GM23338 (cell line): ENCODE data around the gene UQCC2. TPM values are rescaled to one million over a fixed set of nuclear protein-coding genes. Genes with fewer than 3 reads are reported as not detected.

Source experiments
- ATAC-seq: fragments of 200-7000 bp; cut with Tn5 transposase; 3 replicates; pipeline ENCODE4 v1.9.1; 2020
- DNase-seq: peaks from one replicate; pipeline ENCODE4 v3.0.0-alpha.2; 2015; ENCODE audit warnings: low spot score
- H2AFZ ChIP-seq: fragments of 200-600 bp; sonication (generic); 2 replicates; pipeline ENCODE4 v1.8.0; 2016; ENCODE audit warnings: antibody characterized with exemption, mild to moderate bottlenecking, moderate library complexity
- H3F3A ChIP-seq: fragments of 200-600 bp; sonication (generic); replicated peaks from 2 replicates; pipeline ENCODE4 v1.8.0; 2017; ENCODE audit warnings: antibody characterized with exemption, mixed run types, low read depth
- H3K27ac ChIP-seq: fragments of 200-600 bp; sonication (generic); 2 replicates; pipeline ENCODE4 v1.6.1; 2016; ENCODE audit warnings: low read depth
- H3K27me3 ChIP-seq: fragments of 200-600 bp; sonication (generic); 2 replicates; pipeline ENCODE4 v1.8.0; 2016; ENCODE audit warnings: mild to moderate bottlenecking, mixed run types, moderate library complexity; ENCODE audit not compliant: insufficient read depth
- H3K36me3 ChIP-seq: fragments of 200-600 bp; sonication (generic); 2 replicates; pipeline ENCODE4 v1.8.0; 2016; ENCODE audit warnings: mild to moderate bottlenecking; ENCODE audit not compliant: insufficient read depth
- H3K4me1 ChIP-seq: fragments of 200-600 bp; sonication (generic); 2 replicates; pipeline ENCODE4 v1.8.0; 2016; ENCODE audit warnings: mild to moderate bottlenecking, moderate library complexity; ENCODE audit not compliant: insufficient read depth
- H3K4me2 ChIP-seq: fragments of 200-600 bp; sonication (generic); 2 replicates; pipeline ENCODE4 v1.7.1; 2017; ENCODE audit warnings: mixed run types
- H3K4me3 ChIP-seq: fragments of 200-600 bp; sonication (generic); 2 replicates; pipeline ENCODE4 v1.6.1; 2016; ENCODE audit warnings: mixed run types
- H3K79me2 ChIP-seq: fragments of 200-600 bp; sonication (generic); replicated peaks from 2 replicates; pipeline ENCODE4 v1.8.0; 2017; ENCODE audit warnings: mild to moderate bottlenecking; ENCODE audit not compliant: insufficient read depth
- H3K9me2 ChIP-seq: fragments of 200-600 bp; sonication (generic); 2 replicates; pipeline ENCODE4 v1.8.0; 2017; ENCODE audit not compliant: insufficient read depth
- H4K20me1 ChIP-seq: fragments of 200-600 bp; sonication (generic); replicated peaks from 2 replicates; pipeline ENCODE4 v1.8.0; 2017; ENCODE audit warnings: mild to moderate bottlenecking; ENCODE audit not compliant: insufficient read depth
- H3K27ac Mint-ChIP-seq: 2 replicates; pipeline ENCODE4 v1.8.0; 2020; ENCODE audit warnings: inconsistent platforms, mild to moderate bottlenecking, moderate library complexity, mixed read lengths
- H3K27me3 Mint-ChIP-seq: 3 replicates; pipeline ENCODE4 v1.8.0; 2022; ENCODE audit warnings: low read depth, mild to moderate bottlenecking, moderate library complexity, mixed read lengths, inconsistent platforms; ENCODE audit not compliant: insufficient read depth, poor library complexity
- H3K36me3 Mint-ChIP-seq: 3 replicates; pipeline ENCODE4 v1.8.0; 2021; ENCODE audit warnings: low read depth, mild to moderate bottlenecking, inconsistent platforms, moderate library complexity, mixed read lengths
- H3K4me1 Mint-ChIP-seq: 3 replicates; pipeline ENCODE4 v1.8.0; 2020; ENCODE audit warnings: mild to moderate bottlenecking, inconsistent platforms, mixed read lengths
- H3K4me3 Mint-ChIP-seq: 3 replicates; pipeline ENCODE4 v1.8.0; 2021; ENCODE audit warnings: moderate library complexity, mild to moderate bottlenecking, inconsistent platforms, mixed read lengths
- H3K9me3 Mint-ChIP-seq: 3 replicates; pipeline ENCODE4 v1.8.0; 2020; ENCODE audit warnings: moderate library complexity, mild to moderate bottlenecking, inconsistent platforms, mixed read lengths
- CREB1 ChIP-seq: fragments of 250-450 bp; sonication (Bioruptor Pico); IDR thresholded peaks from 2 replicates; pipeline ENCODE4 v1.5.0; 2020; ENCODE audit warnings: low read depth, mild to moderate bottlenecking, moderate library complexity
- EZH2 ChIP-seq: fragments of 200-600 bp; sonication (generic); IDR thresholded peaks from one replicate; pipeline ENCODE4 v1.8.0; 2017; ENCODE audit warnings: antibody characterized with exemption, mild to moderate bottlenecking, low read depth; ENCODE audit not compliant: unreplicated experiment
- EZH2phosphoT487 ChIP-seq: fragments of 200-600 bp; sonication (generic); IDR thresholded peaks from one replicate; pipeline ENCODE4 v1.8.1; 2018; ENCODE audit warnings: antibody characterized with exemption; ENCODE audit not compliant: unreplicated experiment
- JUNB ChIP-seq: IDR thresholded peaks from one replicate; pipeline ENCODE4 v1.6.1; 2016; ENCODE audit warnings: antibody characterized with exemption; ENCODE audit not compliant: unreplicated experiment
- NANOG ChIP-seq: IDR thresholded peaks from 2 replicates; pipeline ENCODE4 v1.6.1; 2016; ENCODE audit warnings: antibody characterized with exemption, borderline replicate concordance
- POLR2AphosphoS5 ChIP-seq: IDR thresholded peaks from 2 replicates; pipeline ENCODE4 v1.6.1; 2016; ENCODE audit warnings: antibody characterized with exemption, low read depth
- STAT1 ChIP-seq: IDR thresholded peaks from one replicate; pipeline ENCODE4 v1.6.1; 2016; ENCODE audit warnings: antibody characterized with exemption; ENCODE audit not compliant: unreplicated experiment
- ZNF114 ChIP-seq: fragments of 250-450 bp; sonication (Bioruptor Pico); IDR thresholded peaks from 2 replicates; pipeline ENCODE4 v1.5.0; 2020; ENCODE audit warnings: mild to moderate bottlenecking, moderate library complexity
- ZNF331 ChIP-seq: fragments of 250-450 bp; sonication (Bioruptor Pico); IDR thresholded peaks from 2 replicates; pipeline ENCODE4 v1.5.0; 2020; ENCODE audit warnings: low read depth, mild to moderate bottlenecking, moderate library complexity
- polyA plus RNA-seq: library from polyadenylated mRNA; unstranded; fragments of >200 nt; fragmentation: Nextera tagmentation; extraction: Ambion mirVana; gene quantifications from 2 replicates; pipeline ENCODE4 v1.2.1, GENCODE V29; 2016
- total RNA-seq: library from RNA; depleted of rRNA; stranded (reverse); fragments of >200 nt; shearing (Covaris generic); gene quantifications from 2 replicates; pipeline ENCODE4 v1.2.3, GENCODE V29; 2014
- TF ChIP-seq, protein P1 (sequence below): fragments of 250-450 bp; sonication (Bioruptor Pico); IDR thresholded peaks from 2 replicates; pipeline ENCODE4 v1.5.0; 2020; ENCODE audit warnings: mild to moderate bottlenecking, moderate library complexity
- TF ChIP-seq, protein P2 (sequence below), 2 experiments: fragments of 200-600 bp in 1 of 2; sonication (generic) in 1 of 2; conservative IDR thresholded peaks; 2 replicates each; pipeline versions ENCODE4 v1.5.1 to v1.6.1; 2016 to 2017; ENCODE audit warnings: antibody characterized with exemption in 2 of 2, low read depth in 2 of 2, mild to moderate bottlenecking in 2 of 2, moderate library complexity in 1 of 2
- TF ChIP-seq, protein P3 (sequence below): IDR thresholded peaks from one replicate; pipeline ENCODE4 v1.6.1; 2018; ENCODE audit warnings: antibody characterized with exemption; ENCODE audit not compliant: unreplicated experiment
- TF ChIP-seq, protein P4 (sequence below): IDR thresholded peaks from 2 replicates; pipeline ENCODE4 v1.6.1; 2016; ENCODE audit warnings: antibody characterized with exemption

The UQCC2 gene
- total and polyA plus RNA-seq, 2 experiments from 2014 or later, result 48.9 to 379 TPM

DNA sequence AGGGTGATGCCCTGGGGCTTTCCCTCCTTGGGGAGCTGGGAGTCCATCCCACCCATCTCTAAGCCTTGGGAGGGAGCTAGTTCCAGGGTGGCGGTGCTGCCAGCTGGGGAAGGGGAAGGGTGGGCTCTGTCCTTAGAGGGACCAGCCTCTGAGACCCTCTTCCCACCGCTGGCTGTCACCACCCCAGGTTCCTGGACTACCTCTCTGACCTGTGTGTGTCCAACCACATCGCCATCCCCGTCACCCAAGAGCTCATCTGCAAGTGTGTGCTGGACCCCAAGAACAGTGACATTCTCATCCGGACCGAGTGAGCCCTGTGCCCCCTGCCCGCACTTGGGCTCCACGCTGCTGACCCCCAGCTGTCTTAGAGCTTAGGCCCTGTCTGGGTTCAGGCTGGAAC is 43.2 kb downstream of the UQCC2 start:
- no peak for DNase-seq
- no peak overlapping the region for H3K4me2 ChIP-seq

More for the DNA sequence above, 43.2 kb downstream of the UQCC2 start:
- Histone ChIP-seq H3K36me3 (no peaks in the 10 kb centered on the region; the same call in 1 of the 2 replicates), H4K20me1 (no peaks in the 10 kb centered on the region; the same call in 1 of the 2 replicates), H3K9me2 (no peaks in the 10 kb centered on the region), H3K27me3 (no peaks in the 10 kb centered on the region), H3K4me1 (no peaks in the 10 kb centered on the region), H3K4me3 (no peak overlapping the region), H3K27ac (no peak overlapping the region), H3F3A (no peaks in the 10 kb centered on the region), H2AFZ (no peak overlapping the region), H3K79me2 (no peaks in the 10 kb centered on the region)
- H3K36me3 Mint-ChIP-seq, result peaks cover 26% of the 10 kb centered on the region
- no peak overlapping the region for H3K4me3 Mint-ChIP-seq
- TF ChIP-seq NANOG, result no peak
- no peak for TF ChIP-seq EZH2
- TF ChIP-seq EZH2phosphoT487, result no peak
- TF ChIP-seq, protein P1, sequence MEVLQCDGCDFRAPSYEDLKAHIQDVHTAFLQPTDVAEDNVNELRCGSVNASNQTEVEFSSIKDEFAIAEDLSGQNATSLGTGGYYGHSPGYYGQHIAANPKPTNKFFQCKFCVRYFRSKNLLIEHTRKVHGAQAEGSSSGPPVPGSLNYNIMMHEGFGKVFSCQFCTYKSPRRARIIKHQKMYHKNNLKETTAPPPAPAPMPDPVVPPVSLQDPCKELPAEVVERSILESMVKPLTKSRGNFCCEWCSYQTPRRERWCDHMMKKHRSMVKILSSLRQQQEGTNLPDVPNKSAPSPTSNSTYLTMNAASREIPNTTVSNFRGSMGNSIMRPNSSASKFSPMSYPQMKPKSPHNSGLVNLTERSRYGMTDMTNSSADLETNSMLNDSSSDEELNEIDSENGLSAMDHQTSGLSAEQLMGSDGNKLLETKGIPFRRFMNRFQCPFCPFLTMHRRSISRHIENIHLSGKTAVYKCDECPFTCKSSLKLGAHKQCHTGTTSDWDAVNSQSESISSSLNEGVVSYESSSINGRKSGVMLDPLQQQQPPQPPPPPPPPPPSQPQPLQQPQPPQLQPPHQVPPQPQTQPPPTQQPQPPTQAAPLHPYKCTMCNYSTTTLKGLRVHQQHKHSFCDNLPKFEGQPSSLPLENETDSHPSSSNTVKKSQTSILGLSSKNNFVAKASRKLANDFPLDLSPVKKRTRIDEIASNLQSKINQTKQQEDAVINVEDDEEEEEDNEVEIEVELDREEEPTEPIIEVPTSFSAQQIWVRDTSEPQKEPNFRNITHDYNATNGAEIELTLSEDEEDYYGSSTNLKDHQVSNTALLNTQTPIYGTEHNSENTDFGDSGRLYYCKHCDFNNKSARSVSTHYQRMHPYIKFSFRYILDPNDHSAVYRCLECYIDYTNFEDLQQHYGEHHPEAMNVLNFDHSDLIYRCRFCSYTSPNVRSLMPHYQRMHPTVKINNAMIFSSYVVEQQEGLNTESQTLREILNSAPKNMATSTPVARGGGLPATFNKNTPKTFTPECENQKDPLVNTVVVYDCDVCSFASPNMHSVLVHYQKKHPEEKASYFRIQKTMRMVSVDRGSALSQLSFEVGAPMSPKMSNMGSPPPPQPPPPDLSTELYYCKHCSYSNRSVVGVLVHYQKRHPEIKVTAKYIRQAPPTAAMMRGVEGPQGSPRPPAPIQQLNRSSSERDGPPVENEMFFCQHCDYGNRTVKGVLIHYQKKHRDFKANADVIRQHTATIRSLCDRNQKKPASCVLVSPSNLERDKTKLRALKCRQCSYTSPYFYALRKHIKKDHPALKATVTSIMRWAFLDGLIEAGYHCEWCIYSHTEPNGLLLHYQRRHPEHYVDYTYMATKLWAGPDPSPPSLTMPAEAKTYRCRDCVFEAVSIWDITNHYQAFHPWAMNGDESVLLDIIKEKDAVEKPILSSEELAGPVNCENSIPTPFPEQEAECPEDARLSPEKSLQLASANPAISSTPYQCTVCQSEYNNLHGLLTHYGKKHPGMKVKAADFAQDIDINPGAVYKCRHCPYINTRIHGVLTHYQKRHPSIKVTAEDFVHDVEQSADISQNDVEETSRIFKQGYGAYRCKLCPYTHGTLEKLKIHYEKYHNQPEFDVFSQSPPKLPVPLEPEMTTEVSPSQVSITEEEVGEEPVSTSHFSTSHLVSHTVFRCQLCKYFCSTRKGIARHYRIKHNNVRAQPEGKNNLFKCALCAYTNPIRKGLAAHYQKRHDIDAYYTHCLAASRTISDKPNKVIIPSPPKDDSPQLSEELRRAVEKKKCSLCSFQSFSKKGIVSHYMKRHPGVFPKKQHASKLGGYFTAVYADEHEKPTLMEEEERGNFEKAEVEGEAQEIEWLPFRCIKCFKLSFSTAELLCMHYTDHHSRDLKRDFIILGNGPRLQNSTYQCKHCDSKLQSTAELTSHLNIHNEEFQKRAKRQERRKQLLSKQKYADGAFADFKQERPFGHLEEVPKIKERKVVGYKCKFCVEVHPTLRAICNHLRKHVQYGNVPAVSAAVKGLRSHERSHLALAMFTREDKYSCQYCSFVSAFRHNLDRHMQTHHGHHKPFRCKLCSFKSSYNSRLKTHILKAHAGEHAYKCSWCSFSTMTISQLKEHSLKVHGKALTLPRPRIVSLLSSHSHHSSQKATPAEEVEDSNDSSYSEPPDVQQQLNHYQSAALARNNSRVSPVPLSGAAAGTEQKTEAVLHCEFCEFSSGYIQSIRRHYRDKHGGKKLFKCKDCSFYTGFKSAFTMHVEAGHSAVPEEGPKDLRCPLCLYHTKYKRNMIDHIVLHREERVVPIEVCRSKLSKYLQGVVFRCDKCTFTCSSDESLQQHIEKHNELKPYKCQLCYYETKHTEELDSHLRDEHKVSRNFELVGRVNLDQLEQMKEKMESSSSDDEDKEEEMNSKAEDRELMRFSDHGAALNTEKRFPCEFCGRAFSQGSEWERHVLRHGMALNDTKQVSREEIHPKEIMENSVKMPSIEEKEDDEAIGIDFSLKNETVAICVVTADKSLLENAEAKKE (CRISPR knock-in tag), result no peak
- no peak for TF ChIP-seq STAT1
- TF ChIP-seq, protein P2, sequence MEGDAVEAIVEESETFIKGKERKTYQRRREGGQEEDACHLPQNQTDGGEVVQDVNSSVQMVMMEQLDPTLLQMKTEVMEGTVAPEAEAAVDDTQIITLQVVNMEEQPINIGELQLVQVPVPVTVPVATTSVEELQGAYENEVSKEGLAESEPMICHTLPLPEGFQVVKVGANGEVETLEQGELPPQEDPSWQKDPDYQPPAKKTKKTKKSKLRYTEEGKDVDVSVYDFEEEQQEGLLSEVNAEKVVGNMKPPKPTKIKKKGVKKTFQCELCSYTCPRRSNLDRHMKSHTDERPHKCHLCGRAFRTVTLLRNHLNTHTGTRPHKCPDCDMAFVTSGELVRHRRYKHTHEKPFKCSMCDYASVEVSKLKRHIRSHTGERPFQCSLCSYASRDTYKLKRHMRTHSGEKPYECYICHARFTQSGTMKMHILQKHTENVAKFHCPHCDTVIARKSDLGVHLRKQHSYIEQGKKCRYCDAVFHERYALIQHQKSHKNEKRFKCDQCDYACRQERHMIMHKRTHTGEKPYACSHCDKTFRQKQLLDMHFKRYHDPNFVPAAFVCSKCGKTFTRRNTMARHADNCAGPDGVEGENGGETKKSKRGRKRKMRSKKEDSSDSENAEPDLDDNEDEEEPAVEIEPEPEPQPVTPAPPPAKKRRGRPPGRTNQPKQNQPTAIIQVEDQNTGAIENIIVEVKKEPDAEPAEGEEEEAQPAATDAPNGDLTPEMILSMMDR (conservative IDR thresholded peaks at IDR 0.05; ENCODE audit: low read depth in 2 of 2), result no peak
- TF ChIP-seq ZNF114 (CRISPR knock-in tag), result no peak
- no peak for TF ChIP-seq ZNF331
- no peak for TF ChIP-seq JUNB
- TF ChIP-seq POLR2AphosphoS5, result no peak
- TF ChIP-seq, protein P3, sequence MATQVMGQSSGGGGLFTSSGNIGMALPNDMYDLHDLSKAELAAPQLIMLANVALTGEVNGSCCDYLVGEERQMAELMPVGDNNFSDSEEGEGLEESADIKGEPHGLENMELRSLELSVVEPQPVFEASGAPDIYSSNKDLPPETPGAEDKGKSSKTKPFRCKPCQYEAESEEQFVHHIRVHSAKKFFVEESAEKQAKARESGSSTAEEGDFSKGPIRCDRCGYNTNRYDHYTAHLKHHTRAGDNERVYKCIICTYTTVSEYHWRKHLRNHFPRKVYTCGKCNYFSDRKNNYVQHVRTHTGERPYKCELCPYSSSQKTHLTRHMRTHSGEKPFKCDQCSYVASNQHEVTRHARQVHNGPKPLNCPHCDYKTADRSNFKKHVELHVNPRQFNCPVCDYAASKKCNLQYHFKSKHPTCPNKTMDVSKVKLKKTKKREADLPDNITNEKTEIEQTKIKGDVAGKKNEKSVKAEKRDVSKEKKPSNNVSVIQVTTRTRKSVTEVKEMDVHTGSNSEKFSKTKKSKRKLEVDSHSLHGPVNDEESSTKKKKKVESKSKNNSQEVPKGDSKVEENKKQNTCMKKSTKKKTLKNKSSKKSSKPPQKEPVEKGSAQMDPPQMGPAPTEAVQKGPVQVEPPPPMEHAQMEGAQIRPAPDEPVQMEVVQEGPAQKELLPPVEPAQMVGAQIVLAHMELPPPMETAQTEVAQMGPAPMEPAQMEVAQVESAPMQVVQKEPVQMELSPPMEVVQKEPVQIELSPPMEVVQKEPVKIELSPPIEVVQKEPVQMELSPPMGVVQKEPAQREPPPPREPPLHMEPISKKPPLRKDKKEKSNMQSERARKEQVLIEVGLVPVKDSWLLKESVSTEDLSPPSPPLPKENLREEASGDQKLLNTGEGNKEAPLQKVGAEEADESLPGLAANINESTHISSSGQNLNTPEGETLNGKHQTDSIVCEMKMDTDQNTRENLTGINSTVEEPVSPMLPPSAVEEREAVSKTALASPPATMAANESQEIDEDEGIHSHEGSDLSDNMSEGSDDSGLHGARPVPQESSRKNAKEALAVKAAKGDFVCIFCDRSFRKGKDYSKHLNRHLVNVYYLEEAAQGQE, result no peak
- TF ChIP-seq, protein P4, sequence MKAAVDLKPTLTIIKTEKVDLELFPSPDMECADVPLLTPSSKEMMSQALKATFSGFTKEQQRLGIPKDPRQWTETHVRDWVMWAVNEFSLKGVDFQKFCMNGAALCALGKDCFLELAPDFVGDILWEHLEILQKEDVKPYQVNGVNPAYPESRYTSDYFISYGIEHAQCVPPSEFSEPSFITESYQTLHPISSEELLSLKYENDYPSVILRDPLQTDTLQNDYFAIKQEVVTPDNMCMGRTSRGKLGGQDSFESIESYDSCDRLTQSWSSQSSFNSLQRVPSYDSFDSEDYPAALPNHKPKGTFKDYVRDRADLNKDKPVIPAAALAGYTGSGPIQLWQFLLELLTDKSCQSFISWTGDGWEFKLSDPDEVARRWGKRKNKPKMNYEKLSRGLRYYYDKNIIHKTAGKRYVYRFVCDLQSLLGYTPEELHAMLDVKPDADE, result no peak
- no peak for TF ChIP-seq CREB1 (CRISPR knock-in tag)
- no peaks in the 10 kb centered on the region for H3K9me3 Mint-ChIP-seq
- H3K27me3 Mint-ChIP-seq, result peaks cover 15% of the 10 kb centered on the region
- peaks cover 4% of the 10 kb centered on the region; the same call in 2 of the 3 replicates for H3K4me1 Mint-ChIP-seq
- no peak overlapping the region for H3K27ac Mint-ChIP-seq
- no peak for ATAC-seq
